ENCODE measurements around the gene LMNA. TPM values are rescaled to one million over a fixed set of nuclear protein-coding genes. Genes with fewer than 3 reads are reported as not detected.

Gene LMNA
- total and polyA plus RNA-seq, 10 of the 15 experiments (the other 5 are each of a cell fraction or from before 2014, with no cell fraction given): 0.42 to 334 (median 81.1) TPM

GRCh38 chr1:156146020-156146768 lies 31.7 kb downstream of the LMNA start (continued):
- TF ChIP-seq SMC3 (IDR thresholded peaks at IDR 0.05; ENCODE audit: borderline replicate concordance, low read length) (peak; percentile 91), NFIC (IDR thresholded peaks at IDR 0.05; ENCODE audit: low read depth, low read length) (no peak), E2F4 (IDR thresholded peaks at IDR 0.05; ENCODE audit: low read depth, low read length) (no peak), CUX1 (IDR thresholded peaks at IDR 0.05; ENCODE audit: insufficient replicate concordance, low read depth, low read length) (no peak), ATF7 (IDR thresholded peaks at IDR 0.05; ENCODE audit: low read depth) (no peak), FOS (IDR thresholded peaks at IDR 0.05; ENCODE audit: borderline replicate concordance, extremely low read depth, insufficient read length) (no peak), USF2 (IDR thresholded peaks at IDR 0.05; ENCODE audit: borderline replicate concordance, low read depth, low read length) (no peak), CREB1 (IDR thresholded peaks at IDR 0.05; ENCODE audit: low read depth) (no peak), RAD51 (IDR thresholded peaks at IDR 0.05) (no peak), ATF2 (IDR thresholded peaks at IDR 0.05; ENCODE audit: low read length) (no peak), STAT3 (IDR thresholded peaks at IDR 0.05; ENCODE audit: low read depth, low read length) (no peak), SMAD1 (IDR thresholded peaks at IDR 0.05; ENCODE audit: low read depth, partially characterized antibody) (no peak), RELA (IDR thresholded peaks at IDR 0.05; ENCODE audit: borderline replicate concordance, partially characterized antibody) (no peak), RUNX3 (IDR thresholded peaks at IDR 0.05; ENCODE audit: low read length) (no peak), CHD1 (IDR thresholded peaks at IDR 0.05; ENCODE audit: low read depth, low read length) (no peak), ZNF592 (IDR thresholded peaks at IDR 0.05) (no peak), KAT2A (conservative IDR thresholded peaks at IDR 0.05; ENCODE audit: control insufficient read depth, low read depth, low read length) (no peak)

Data from GM12878 (cell line).